Ovary (tissue), 3 donors: ENCODE measurements around the gene C10orf62.

Experiments
- CTCF ChIP-seq, 3 donors: fragments of 450-650 bp in 2 of 3; fragments of 200-600 bp in 1 of 3; IDR thresholded peaks; one replicate each; pipeline versions ENCODE4 v1.5.1 to v1.8.0; 2016 to 2022; ENCODE audit warnings: antibody characterized with exemption in 3 of 3, mild to moderate bottlenecking in 1 of 3
- POLR2A ChIP-seq: fragments of 450-650 bp; IDR thresholded peaks from one replicate; pipeline ENCODE4 v1.6.1; 2017; ENCODE audit warnings: antibody characterized with exemption, mild to moderate bottlenecking, moderate library complexity
- donor health status: DM: no; HTN: no; CAD: no.

GRCh38 chr10:97563337-97563736, 26.2 kb upstream of the C10orf62 start:
- no peak for TF ChIP-seq CTCF (IDR thresholded peaks at IDR 0.05)
- TF ChIP-seq POLR2A: no peak
